TTC549 (cell line): ENCODE data around the gene MEST.
"Not testable (repeated sequence)": the region's sequence is repeated elsewhere in the genome, so short reads cannot be mapped to it uniquely, and the experiment has no call there.

Source experiments
- FAIRE-seq: peaks from 2 replicates; lab custom pipeline; 2012; peaks lifted over from hg19 to GRCh38; lab: Jason Lieb, UNC

MEST gene

DNA sequence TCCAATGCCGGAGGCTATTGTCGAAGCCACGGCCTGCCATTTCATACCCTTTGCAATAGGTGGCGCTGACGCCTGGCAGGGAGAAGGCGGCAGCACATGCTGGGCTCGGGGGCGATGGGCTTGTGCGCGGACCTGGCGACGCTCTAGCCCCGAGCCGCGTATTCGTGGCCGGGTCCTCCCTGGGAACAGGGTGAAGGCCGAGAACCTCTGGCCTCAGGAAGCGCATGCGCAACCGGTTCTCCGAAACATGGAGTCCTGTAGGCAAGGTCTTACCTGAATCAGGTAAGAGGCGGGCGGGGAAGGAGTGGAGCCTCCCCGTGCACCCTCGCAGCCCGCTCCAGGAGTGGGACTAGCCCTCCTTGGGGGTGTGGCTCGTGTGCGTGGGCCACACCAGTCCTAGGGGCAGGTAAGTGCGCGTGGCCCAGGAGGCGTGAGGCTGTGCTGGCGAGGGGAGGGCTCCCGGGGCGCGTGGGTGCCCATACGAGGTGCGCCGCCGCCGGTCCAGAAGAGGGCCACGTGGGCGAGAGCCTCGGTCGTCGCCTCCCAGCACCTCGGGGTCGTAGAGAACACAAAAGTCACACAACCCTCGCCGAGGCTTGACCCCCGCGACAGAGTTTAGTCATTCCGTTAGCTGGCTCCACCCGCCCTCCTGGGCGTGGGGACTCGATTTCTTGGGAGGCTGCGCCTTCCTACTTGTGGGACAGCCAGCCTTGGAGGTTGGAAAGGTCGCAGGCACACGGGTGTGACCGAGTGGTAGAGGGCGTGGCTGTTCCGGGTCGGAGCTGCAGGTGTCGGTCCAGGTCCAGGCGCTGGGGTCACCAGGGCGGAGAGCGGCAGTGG lies 5.6 kb upstream of the MEST start:
- no peak for FAIRE-seq

DNA sequence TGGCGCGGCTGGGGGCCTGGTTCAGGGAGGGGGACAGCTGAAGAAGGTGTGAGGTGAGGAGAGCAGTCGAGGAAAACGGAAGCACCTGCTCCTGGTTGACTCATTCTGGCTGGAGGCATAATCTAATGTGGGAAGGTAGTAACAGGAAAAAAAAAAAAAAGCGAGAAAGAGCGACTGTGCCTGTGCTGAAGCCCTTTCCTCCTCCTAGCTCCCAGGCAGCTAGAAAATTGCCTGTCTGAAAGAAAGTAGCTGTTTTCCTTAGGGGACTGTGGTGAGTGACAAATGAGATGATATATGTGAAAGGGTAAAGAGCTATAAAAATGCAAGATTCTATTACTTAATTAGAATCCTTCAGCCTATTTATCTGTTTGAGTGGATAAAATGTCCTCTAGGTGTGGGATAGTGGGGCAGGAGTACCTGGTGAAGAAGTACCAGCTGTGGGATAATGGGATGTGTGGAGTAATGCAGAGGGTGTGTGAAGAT lies 4.9 kb upstream of the MEST start:
- FAIRE-seq = no peak

DNA sequence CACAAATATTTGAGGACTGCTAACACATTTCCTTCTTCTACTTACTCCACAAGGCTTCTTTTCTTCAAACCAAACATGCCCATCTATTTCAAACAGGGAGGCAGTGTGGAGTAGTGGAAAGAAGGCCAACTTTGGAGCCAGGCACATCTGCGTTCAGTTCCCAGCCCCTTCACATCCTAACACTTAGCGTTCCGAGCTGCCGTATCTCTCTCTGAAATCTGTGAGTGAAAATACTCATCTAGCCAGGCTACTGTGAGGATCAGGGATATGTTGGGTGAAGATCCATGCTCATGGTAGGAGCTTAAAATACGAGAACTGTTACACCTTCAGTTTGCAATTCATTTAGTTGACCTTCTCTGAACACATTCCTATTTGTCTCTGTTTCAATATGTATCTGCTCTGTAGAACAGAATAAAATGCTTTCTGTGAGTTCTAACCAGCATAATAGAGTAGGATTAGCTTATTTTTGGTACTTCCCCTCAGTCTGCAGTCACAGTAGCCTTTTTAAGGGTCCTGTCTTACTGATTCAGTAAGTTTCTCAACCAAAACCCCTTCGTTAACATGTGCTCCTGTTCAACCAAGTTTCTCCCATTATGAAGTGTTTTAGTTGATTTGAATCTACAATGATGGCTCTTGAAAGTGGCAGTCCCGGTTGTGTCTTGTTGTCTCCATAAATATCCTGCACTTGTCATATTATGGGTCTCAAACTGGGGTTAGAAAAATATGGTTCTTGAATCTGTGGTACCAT lies 3.3 kb upstream of the MEST start:
- no peak for FAIRE-seq

DNA sequence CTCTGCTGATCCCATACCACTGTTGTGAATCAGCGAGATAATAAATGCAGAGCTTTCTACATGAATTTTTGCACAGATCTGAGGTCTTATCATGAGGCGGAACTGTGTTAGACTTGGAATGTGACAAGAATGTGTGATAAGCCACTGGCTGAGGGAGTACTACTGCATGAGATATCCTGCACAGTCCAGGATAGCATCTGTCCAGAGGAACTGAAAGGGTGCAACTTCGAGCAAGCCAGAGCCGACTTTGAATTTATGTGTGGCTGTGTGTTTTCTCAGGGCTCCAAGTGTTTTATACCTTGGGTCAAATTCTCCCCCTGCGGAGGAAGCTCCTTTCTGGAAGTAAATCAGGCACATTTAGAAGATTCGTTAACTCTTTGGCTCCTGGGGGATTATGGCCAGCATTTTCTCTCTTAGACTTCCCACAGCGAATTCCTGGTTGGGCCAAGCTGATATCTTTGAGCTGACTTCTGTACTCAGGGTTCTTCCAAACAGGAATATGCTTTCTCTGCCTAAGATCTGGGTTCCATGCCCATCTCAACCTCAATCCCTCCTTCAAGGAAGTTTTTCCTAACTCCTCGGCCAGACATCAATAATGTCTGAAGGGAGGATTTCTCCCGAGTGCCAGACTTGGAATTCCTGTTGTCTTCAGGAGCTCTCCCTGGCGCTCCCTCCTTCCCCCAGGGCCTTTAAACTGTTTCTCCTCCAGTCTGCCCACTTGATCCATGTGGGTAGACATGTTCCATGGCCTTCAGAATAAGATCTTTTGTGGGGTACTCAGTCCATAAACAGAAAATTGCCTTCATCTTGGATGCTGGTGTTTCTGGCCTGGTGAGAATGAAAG lies 2.5 kb upstream of the MEST start:
- peak; percentile 98 for FAIRE-seq

DNA sequence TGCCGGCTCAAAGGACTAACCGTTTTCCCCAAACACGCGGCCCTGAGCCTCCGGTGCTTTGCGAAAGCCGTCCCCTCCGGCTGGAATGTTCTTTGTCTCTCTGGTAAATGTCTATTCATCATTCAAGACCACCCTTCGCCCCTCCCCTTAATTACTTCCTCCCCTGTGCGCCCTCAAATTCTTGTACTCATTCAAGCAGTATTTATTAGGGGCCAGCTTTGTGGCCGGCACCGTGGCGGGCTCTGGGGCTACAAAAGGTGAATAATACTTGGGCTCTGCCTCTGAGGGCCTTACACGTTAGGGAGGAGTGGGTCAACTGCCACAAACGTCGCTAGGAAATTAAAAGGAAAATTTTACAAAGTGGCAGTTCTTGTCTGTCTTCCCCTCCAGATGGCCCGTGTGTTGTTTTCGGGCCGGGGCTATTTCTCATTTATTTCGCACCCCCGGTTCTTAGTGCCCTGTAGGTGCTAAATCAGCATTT lies 1.5 kb upstream of the MEST start:
- peak; percentile 91 for FAIRE-seq

DNA sequence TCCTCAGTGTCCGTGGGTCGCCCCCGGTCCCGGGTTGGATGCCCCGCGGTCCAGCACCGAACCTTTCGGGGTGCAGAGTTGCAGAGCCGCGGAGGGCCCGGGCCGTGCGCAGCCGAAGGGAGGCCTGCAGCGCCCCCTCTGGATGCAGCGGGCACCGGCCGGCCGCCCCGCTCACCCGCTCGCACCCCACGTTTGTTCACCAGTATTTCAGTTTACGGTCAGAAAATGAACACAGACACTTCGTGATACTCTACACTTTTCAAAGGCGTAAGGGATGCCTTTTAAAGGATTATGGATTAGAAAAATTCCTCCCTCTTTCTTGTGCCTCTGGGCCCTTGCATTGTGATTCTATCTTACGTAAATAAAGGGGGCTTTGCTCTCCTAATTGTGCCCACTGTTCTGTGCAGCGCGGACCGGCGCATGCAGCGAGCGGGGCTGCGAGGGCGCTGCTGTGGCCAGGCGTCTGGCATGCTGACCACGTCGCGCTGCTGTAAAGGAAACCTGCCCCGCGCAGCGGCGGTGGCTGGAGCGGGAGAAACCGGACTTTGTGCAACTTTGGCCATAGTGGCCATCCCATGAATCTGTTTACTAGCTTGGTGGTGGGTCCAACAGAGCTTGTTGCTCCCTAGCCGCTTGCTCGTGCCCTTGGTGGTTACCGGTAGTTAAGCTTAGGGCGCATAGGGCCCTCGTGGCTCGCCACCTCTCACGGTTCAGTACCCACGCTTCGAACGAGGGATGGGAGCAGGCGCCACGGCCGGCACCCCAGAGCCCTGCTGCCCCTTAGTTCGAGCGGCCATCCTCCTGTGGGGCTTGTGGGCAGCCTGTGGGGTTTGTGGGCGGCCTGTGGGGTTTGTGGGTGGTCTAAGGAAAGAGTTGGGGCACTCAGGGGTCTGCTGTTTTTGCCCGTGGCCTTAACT lies 739 bp upstream of the MEST start:
- no peak for FAIRE-seq

DNA sequence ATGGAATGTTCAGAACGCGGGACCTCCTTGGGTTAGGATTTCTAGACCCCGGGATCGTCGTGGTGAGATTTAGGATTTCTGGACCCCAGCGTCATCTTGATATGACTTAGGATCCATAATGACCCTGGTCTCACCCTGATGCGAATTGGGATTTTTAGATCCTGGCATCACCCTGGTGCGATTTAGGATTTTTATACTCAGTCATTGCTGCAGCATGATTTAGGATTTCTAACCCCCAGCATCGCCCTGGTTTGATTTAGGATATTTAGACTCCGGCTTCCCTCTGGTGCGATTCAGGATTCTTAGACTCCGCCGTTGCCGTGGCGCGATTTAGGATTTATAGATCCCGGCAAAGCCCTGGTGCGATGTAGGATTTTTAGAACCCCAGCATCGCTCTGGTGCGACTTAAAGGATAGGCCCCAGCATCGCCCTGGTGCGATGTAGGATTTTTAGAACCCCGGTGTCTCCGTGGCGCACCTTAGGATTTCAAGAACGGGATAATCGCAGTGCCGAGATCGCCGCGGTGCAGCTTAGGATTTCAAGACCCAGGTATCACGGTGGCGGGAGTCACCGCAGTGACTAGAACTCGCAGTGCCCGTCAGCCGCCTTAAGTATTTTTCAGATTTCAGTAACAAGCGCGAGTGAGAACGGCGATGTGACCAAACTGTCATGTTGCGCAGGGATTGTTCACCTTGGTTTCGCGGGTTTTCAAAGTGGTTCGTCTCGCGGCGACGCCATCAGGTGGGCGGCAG lies 814 bp downstream of the MEST start:
- no peak for FAIRE-seq

DNA sequence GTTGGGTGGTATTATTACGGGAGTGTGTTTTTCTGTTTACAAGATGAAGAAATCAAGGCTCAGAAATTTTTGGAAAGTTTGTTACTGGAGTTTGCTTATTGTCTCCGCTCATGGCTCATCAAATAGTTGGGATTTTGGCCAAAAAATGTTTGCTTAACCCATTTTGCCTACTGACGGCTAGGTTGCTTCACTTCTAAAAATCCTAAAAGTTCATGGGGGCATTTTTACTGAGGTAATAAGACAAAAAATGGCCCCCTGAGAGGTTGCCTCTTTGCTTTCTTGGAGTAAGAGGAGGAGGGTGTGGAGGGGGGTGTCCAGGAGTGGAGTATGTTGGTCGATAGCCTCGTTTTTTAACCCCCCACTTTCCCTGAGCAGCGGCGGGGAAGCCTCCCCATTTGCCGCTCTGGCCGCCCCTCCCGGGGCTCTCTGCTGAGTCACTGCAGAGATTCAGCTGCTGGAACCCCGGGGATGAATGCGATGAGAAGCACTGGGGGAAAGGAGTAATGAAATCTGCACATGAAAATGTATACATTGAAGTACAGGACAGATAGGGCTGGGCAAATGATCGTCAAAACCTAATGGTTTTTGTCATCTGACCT lies 1.5 kb downstream of the MEST start:
- FAIRE-seq = no peak

DNA sequence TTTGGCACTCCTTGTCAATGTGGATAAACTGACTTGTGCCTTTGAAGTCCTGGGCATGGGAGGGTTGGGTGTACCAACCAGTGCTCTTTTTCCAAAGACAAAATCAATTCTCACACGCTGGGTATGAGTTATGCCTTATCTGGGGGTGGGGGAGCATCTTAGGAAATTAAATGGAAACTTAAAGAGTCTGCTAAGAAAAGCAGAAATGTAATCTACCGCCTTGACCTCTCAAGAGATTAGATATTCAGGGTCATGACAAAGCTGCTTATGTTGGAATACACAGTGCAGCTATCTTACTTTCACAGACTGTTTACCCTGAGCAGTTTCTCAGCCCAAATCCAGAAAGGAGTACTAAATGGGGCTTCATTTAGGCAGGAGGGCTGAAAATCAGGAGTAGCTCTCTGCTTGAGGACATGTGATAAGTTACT lies 2.6 kb downstream of the MEST start:
- FAIRE-seq = no peak

DNA sequence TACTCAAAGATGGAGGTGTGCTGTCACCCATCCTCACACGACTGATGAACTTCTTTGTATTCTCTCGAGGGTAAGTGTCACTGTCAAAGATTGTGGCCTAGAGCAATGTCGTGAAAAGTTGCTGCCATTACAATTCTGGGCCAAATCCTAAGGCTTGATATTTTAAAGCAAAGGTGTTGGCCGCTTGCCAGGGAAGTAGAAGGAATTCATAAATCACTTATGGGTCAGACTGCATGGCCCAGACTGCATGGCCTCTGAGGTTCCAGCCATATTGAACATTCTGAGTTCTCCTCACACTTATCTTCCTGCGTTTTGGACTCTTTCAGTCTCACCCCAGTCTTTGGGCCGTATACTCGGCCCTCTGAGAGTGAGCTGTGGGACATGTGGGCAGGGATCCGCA lies 8.6 kb downstream of the MEST start:
- no peak for FAIRE-seq

DNA sequence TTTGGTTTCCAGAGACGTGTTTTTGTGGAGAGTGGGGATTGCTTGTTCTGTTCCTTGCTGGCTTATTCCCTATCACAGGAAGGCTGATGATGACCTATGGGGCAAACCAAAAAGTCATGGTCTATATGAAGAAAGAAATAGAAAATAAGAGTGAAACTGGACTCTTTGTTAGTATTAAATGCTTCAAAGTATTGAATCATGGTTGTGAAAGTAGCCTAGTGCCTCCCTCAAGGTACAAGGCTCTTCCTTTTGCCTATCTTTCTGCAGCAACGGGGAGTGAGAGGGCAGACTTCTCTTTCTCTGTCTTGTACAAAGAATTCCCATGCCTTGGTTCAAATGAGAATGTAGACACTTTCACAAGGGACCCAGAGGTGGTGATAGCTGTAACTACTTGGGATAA lies 9.0 kb downstream of the MEST start:
- FAIRE-seq = no peak

DNA sequence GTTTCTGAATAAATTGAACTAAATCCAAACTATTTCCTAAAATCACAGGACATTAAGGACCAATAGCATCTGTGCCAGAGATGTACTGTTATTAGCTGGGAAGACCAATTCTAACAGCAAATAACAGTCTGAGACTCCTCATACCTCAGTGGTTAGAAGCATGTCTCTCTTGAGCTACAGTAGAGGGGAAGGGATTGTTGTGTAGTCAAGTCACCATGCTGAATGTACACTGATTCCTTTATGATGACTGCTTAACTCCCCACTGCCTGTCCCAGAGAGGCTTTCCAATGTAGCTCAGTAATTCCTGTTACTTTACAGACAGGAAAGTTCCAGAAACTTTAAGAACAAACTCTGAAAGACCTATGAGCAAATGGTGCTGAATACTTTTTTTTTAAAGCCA lies 13.9 kb downstream of the MEST start:
- FAIRE-seq = no peak

DNA sequence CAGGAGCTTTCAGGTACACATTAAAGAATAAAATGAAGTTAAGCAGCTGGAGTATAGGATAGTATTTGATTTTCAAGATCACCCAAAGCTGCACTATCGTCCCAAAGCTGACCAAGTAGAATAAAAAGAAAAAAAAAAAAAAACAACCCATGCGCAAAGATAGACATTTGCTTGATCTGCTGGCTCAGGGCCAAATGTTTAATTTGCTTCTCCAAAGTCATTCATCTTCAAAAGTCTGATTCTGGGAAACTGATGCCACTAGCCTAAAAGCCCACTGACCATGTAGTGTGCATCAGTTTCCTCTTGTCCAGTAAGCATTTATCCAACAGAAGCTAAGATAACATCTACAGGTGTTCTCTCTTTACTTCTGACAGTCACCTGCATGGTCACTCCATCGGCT lies 14.5 kb downstream of the MEST start:
- FAIRE-seq = no peak

DNA sequence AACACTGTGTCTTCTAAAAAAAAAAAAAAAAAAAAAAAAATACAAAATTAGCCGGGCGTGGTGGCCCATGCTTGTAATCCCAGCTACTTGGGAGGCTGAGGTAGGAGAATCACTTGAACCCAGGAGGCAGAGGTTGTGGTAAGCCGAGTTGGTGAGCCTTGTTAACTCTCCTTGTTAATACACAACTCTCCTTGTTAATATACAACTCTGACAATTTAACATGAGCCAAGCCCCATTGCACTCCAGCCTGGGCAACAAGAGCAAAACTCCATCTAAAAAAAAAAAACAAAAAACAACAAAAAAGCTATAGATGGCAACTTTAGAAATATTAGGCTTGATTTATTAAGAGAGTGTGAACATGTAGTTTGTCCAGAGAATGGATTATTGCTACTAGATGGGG lies 20.2 kb downstream of the MEST start:
- not testable (repeated sequence) for FAIRE-seq

DNA sequence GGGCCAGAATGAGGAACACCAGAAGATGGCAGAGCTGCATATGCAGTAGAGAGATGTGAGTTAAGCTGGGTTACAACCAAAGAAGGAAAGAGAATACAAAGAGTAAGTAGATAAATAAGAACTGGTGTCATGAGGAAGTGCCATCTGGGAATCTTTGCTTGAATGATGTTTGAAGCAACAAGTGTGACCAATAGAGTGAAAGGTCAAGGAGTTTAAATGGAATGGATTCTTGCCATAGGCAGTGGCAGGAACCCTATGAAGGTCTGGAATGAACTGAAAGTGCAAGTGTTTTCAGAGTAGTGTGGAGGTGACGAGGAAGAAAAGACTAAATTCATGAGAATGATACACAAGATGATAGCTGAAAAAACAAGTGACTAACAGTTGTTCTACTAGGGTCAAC lies 21.6 kb downstream of the MEST start:
- FAIRE-seq = no peak

DNA sequence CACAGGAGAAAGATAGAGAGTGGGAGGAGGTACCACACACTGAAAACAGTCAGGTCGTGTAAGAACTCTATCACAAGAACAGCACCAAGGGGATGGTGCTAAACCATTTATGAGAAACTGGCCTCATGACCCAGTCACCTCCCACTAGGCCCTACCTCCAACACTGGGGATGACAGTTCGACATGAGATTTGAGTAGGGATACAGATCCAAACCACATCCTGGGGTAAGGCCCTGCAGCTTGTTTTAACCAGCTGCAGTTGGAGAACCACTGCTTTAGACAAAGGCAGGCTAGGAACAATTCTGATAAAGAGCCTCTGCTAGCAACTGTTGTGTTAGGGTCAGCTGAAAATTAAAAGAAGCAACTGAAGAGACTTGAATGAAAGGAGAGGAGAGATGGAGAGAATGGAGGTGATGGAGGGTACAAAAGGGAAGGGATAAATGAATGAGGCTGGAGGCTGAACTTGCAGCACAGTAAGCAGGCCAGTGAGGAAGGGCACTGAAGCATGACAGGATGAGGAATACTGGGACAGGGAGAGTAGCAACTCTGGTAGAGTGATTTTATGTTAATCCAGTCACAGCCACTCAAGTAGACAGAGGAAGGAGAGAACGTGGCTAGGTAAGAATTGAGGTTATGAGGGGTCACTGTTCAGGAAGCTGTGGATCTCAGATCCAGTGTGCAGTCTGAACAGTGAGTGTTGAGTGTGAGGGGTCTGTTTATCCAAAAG lies 23.6 kb downstream of the MEST start:
- no peak for FAIRE-seq

DNA sequence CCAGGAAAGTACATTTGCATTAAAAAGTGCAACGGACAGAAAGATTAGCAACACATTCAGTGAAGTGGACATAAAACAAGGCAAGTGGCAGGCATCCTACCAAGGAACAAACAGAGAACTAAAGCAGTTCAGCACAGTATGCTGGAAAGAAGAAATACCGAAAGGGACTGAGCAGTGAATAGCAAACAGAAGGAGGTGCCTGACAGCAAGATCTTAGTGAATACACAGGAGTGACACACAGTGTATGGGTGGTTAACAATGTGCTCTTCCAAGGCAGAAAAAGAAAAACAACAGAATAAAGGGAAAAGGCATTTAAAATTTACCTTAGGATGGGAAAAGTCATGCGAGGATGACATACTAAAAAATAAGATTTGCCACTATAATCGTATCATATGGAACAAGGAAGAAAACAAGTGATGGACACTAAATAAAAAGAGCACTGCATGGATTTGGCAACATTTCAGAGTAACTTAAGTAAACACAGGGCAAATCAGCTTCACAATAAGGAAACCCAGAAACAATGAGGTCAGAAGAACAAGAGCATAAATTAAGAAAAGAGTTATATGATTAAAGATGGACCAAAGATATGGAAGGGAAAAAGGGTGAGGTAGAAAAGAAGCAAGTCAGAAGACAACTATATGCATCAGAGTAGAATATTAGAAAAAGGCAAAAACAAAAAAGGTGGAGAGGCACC lies 29.5 kb downstream of the MEST start:
- no peak for FAIRE-seq

DNA sequence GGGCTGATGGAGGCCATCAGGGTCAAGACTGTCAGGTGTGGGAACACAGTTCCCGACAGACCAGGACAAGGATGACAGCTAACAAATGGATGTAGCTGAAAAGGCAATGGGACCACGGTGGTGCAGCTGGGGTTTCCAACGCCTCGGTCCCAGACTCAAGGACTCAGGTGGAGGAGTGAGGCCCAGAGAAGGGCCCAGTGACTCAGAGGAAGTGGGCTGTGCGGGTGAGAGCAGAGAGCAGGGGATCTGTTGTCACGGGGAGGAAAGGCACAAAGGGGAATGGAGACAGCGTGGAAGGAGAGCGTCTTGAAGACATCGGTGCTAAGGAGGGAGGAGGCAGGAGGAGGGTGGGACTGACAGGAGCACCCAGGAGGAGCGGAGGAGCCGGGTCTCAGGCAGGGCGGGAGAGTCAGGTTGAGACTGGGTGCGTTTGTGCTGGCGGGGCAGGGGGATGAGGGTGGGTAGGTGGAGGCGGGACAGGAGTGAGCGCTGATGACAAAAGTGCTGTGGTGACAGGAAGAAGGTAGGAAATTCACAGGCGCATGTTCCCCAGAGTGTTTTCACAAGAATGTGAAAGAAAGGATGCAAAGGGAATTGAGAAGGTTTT lies 31.7 kb downstream of the MEST start:
- FAIRE-seq = not testable (repeated sequence)
